Measurements from ENCODE around the gene COL13A1.

COL13A1 gene

DNA sequence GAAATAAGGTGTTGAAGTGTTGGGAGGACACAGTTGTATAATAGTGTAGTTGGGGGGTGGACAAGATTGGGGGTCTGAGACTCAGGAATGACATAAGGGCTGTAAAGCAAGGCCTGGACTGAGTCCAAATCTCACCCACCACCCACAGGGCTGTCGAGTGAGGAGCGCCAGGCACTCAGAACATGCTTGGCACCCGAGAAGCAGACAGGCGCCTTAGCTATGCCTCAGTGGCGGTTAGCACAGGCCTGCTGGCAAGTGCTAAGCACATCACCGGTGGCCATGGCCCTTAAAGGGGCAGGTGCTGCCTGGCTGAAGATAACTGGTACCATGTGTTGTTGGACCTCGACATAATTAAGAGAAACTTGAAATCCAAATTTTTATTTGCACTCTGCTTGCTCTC is 90.7 kb downstream of the COL13A1 start:
- no peak for FAIRE-seq

DNA sequence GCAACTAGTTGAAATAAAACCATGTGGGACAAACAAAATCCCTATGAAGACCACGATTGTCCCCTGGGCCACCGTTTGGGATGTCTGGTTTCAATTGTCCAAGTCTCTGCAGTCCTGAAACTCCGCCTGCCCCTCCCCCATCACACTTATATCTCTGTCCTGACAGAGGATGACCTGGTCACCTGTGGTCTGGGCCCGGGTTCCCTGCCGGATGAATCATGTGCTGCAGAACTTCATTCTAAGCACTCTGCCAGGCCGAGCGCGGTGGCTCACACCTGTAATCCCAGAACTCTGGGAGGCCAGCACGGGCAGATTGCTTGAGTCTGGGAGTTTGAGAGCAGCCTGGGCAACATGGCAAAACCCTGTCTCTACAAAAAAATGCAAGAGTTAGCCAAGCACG is 91.1 kb downstream of the COL13A1 start:
- no peak for FAIRE-seq

DNA sequence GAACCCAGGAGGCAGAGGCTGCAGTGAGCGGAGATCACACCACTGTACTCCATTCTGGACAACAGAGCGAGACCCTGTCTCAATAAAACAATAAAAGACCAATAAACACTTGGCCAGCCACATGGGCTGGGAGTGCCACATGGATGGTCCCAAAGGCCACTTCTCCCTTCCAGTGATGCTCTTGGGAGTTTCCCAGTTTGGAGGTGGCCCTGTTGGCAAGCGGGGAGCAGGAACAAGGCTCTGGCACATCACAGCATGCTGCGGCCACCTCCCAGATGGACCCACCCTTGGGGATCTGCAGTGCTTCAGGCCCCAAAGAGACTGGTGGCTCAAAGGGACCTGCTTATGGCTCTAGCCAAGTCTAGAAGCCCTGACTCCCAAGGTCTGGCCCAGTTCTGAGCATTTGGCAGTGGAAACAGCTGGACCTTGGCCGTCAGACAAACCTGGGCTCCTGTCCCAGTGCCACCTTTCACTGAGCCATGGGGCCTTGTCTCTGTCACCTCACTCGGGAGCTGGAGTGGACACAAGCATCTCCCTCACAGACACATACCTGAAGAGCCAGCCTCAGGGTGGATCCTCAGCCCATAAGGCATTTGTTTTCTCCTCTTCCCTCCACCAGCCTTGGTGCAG is 91.7 kb downstream of the COL13A1 start:
- no peak for FAIRE-seq

GRCh38 chr10:69894156-69894555 is 92.5 kb downstream of the COL13A1 start:
- FAIRE-seq: no peak

- FAIRE-seq: no peak
These were observed 94.1 kb downstream of the COL13A1 start for GRCh38 chr10:69895759-69896158.

- no peak for FAIRE-seq
These were observed 95.0 kb downstream of the COL13A1 start for GRCh38 chr10:69896606-69897231.

GRCh38 chr10:69897432-69897831 is 95.7 kb downstream of the COL13A1 start:
- no peak for FAIRE-seq

- no peak for FAIRE-seq
These were observed 96.3 kb downstream of the COL13A1 start for GRCh38 chr10:69897999-69898398.

- no peak for FAIRE-seq
These were observed 96.8 kb downstream of the COL13A1 start for GRCh38 chr10:69898524-69898923.

- no peak for FAIRE-seq
These were observed 97.2 kb downstream of the COL13A1 start for GRCh38 chr10:69898941-69899340.

- FAIRE-seq: no peak
These were observed 98.3 kb downstream of the COL13A1 start for GRCh38 chr10:69899727-69900595.

GRCh38 chr10:69901022-69901421 is 99.3 kb downstream of the COL13A1 start:
- no peak for FAIRE-seq

- no peak for FAIRE-seq
These were observed 100.2 kb downstream of the COL13A1 start for GRCh38 chr10:69901628-69902505.

DNA sequence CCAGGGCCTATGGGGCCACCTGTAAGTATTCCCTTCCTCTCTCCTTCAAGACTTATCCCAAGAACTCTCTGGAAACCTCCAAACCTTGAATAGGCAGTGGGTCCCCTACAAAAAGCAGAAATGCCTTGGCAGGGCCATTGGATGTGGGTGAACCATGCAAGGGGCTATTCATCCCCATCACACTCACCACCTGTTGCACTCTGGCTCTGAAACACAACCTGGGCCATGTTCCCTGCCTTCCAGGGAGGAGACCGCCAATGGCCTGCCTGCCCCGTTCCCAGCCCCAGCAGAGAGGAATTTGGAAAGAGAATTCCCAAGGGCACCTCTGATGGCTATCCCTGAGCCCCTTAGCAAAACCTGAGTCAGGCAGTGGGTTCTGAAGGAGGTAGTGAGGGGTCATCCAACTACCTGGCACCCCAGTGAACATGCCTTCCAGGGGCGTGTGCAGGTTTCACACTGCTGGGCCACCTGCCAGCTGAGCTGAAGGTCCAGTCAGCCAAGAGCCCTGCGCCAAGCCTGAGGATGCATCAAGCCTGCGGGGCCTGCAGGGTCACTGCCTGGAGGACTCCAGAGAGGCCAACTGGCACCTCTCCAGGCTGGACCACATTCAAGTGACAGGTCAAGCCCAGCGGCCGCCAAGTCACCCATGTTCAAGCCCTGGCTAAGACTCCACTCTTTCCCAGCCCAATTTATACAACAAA is 101.3 kb downstream of the COL13A1 start:
- FAIRE-seq: no peak

GRCh38 chr10:69904533-69904932 is 102.8 kb downstream of the COL13A1 start:
- no peak for FAIRE-seq

- no peak for FAIRE-seq
These were observed 104.7 kb downstream of the COL13A1 start for GRCh38 chr10:69906425-69906824.

DNA sequence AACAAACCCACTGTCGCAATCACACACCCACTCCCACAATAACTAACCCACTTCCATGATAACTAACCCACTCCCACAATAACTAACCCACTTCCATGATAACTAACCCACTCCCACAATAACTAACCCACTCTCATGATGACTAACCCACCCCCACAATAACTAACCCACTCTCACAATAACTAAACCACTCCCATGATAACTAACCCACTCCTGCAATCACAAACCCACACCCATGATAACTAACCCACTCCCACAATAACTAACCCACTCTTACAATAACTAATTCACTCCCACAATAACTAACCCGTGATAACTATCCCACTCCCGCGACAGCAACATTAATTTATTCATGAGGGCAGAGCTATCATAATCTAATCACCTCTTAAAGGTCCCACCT is 105.8 kb downstream of the COL13A1 start:
- no peak for FAIRE-seq

DNA sequence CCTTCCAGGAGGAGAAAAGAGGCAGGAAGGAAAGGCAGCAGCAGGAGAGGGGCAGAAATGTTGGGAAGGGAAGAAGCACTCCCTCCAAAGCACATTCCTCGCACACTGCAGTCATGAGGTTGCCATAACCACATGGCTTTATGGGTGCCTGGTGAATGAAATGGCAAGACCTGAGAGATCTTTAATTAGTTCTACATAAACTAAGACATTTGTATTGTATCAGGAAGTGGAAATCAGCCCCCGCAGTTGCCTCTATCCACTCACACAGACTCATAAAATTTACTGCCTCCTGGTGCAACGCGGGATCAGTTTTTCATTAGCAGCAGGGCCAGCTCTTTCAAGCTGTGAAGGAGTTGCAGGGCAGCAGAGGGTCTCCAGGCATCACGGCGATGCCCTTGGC is 106.4 kb downstream of the COL13A1 start:
- FAIRE-seq: no peak

DNA sequence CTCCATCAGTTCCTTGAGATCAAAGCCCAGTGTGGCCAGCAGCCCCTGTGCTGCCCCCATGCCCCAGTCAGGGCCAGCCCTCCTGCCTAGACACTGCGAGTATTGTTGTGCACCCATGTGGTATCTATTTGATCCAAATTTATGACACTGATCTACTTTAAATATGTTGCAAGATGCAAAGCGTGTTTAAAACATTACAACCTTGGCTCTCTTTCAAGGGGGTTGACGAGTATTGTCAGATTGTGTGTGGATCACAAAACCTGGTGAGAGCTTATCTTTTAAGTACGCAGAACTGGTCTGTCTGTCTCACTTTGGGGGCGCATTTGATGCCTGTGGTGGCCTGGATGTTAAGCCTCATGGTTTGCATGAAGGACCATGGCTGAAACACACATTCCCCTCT is 108.9 kb downstream of the COL13A1 start:
- FAIRE-seq: no peak

DNA sequence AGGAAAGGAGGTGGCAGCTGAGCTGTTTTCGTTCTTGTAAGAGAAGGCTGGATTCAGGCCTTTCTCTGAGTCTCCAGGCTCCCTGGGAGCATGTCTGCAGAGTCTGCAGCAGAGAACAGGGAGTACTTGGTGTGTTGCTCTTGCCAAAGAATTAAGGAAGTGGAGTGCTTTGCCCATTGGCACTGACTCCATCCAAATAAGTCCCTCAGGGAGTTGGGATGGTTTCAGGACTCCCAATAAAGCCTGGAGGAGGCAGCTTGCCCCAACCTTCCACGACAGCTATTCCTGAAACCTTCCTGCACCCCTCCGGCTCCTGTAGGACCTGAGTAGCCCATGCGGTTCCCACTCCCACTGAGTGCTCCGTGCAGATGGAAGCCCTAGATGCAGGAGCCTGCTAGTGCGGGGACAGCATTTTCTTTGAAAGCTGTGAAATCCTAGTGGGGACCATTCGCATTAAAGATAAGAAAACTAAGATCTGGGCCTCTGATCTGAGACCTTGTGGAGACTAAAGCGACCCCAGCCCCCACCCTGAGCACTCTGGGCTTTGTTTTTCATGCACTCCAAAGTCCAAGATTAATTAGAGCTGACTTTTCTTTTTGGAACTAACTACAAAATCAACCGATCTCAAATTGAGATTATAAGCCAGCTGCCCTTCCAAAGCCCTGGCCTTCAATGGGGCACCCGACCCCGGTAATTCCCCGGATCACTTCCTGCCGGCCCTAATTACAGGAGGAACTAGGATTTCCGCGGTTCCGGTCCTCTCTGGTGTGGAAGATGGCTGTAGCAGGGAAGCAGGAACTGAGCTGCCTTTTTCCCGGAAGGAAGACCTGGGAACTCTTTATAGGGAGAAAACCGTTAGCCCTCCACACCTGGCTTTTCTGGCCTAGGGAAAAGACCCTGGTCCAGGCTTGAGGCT is 110.2 kb downstream of the COL13A1 start:
- FAIRE-seq: no peak

GRCh38 chr10:69912589-69912988 is 110.9 kb downstream of the COL13A1 start:
- no peak for FAIRE-seq

Measured in G401.6 (cell line).